Osteoblast (primary cell): Measurements from ENCODE around the gene MGA. TPM values are rescaled to one million over a fixed set of nuclear protein-coding genes. Genes with fewer than 3 reads are reported as not detected.

Experiments
- DNase-seq: peaks from one replicate; pipeline ENCODE4 v3.0.0; 2011; ENCODE audit warnings: low spot score, mixed read lengths; ENCODE audit not compliant: insufficient read length; ENCODE audit errors: missing footprints
- H2AFZ ChIP-seq: 2 replicates; pipeline ENCODE4 v1.6.0; 2011; ENCODE audit warnings: mild to moderate bottlenecking, low read length
- H3K27ac ChIP-seq: 2 replicates; pipeline ENCODE4 v1.5.1; 2011; ENCODE audit warnings: mild to moderate bottlenecking, low read depth, low read length, moderate library complexity
- H3K27me3 ChIP-seq: 2 replicates; pipeline ENCODE4 v1.6.0; 2012; ENCODE audit warnings: mild to moderate bottlenecking, control low read depth, inconsistent platforms, low read length, moderate library complexity; ENCODE audit not compliant: insufficient read depth
- H3K36me3 ChIP-seq: 2 replicates; pipeline ENCODE4 v1.5.1; 2011; ENCODE audit warnings: mild to moderate bottlenecking, low read length, control low read depth, moderate library complexity; ENCODE audit not compliant: insufficient read depth
- H3K4me1 ChIP-seq: 2 replicates; pipeline ENCODE4 v1.5.1; 2011; ENCODE audit warnings: mild to moderate bottlenecking, low read length, control low read depth, moderate library complexity; ENCODE audit not compliant: insufficient read depth
- H3K4me2 ChIP-seq: 2 replicates; pipeline ENCODE4 v1.6.0; 2011; ENCODE audit warnings: mild to moderate bottlenecking, low read length; ENCODE audit not compliant: insufficient read depth
- H3K4me3 ChIP-seq: fragments of 200-600 bp; sonication (generic); 3 replicates; pipeline ENCODE4 v1.5.1; 2012; ENCODE audit warnings: mild to moderate bottlenecking, low read length, inconsistent platforms; ENCODE audit not compliant: insufficient read depth
- H3K79me2 ChIP-seq: 2 replicates; pipeline ENCODE4 v1.6.0; 2012; ENCODE audit warnings: mild to moderate bottlenecking, low read length, control low read depth, inconsistent platforms; ENCODE audit not compliant: insufficient read depth
- H3K9me3 ChIP-seq: 2 replicates; pipeline ENCODE4 v1.5.1; 2011; ENCODE audit warnings: low read depth, low read length, control low read depth
- H4K20me1 ChIP-seq: 2 replicates; pipeline ENCODE4 v1.6.0; 2012; ENCODE audit warnings: mild to moderate bottlenecking, low read length, control low read depth; ENCODE audit not compliant: insufficient read depth
- CTCF ChIP-seq: IDR thresholded peaks from 2 replicates; pipeline ENCODE4 v1.5.1; 2011; ENCODE audit warnings: mild to moderate bottlenecking, low read depth, low read length, moderate library complexity; ENCODE audit errors: extremely low read depth
- total RNA-seq: library from RNA; depleted of rRNA; stranded (reverse); fragments of >200 nt; gene quantifications from 2 replicates; pipeline ENCODE4 v1.2.3, GENCODE V29; 2012

MGA gene
- total RNA-seq, 1 donor = 40.2 TPM

- no peak for TF ChIP-seq CTCF
- Histone ChIP-seq H2AFZ (no peak overlapping the region), H3K27me3 (no peaks in the 10 kb centered on the region), H3K36me3 (no peaks in the 10 kb centered on the region), H3K4me3 (no peak overlapping the region), H3K4me2 (peak overlapping the region; percentile 56), H3K9me3 (no peaks in the 10 kb centered on the region), H3K79me2 (peaks cover 5% of the 10 kb centered on the region), H3K4me1 (peaks cover 14% of the 10 kb centered on the region), H3K27ac (peak overlapping the region; percentile 61), H4K20me1 (no peaks in the 10 kb centered on the region)
- DNase-seq = peak; percentile 43
Measured at GRCh38 chr15:41655716-41656115, 4.5 kb upstream of the MGA start.

GRCh38 chr15:41656188-41656587 is 4.0 kb upstream of the MGA start:
- H3K4me3 ChIP-seq = no peak overlapping the region
- H3K36me3 ChIP-seq = no peaks in the 10 kb centered on the region
- H3K79me2 ChIP-seq = peaks cover 7% of the 10 kb centered on the region
- H3K4me2 ChIP-seq = peak overlapping the region; percentile 56
- H4K20me1 ChIP-seq = no peaks in the 10 kb centered on the region
- peaks cover 19% of the 10 kb centered on the region for H3K4me1 ChIP-seq
- no peaks in the 10 kb centered on the region for H3K27me3 ChIP-seq
- no peak for DNase-seq
- H2AFZ ChIP-seq = no peak overlapping the region
- H3K27ac ChIP-seq = peak overlapping the region; percentile 61
- no peaks in the 10 kb centered on the region for H3K9me3 ChIP-seq
- no peak for TF ChIP-seq CTCF

- no peak for TF ChIP-seq CTCF
- Histone ChIP-seq H3K27ac (no peak overlapping the region), H3K4me1 (peaks cover 28% of the 10 kb centered on the region), H2AFZ (no peak overlapping the region), H3K36me3 (no peaks in the 10 kb centered on the region), H3K27me3 (no peaks in the 10 kb centered on the region), H3K4me2 (no peak overlapping the region), H4K20me1 (peaks cover 14% of the 10 kb centered on the region), H3K4me3 (no peak overlapping the region), H3K79me2 (peaks cover 32% of the 10 kb centered on the region), H3K9me3 (no peaks in the 10 kb centered on the region)
- DNase-seq = peak; percentile 55
Measured at GRCh38 chr15:41658689-41659088, 1.5 kb upstream of the MGA start.

GRCh38 chr15:41659190-41659589 is 1.0 kb upstream of the MGA start:
- no peak overlapping the region for H3K4me2 ChIP-seq
- DNase-seq = peak; percentile 25
- H3K27ac ChIP-seq = no peak overlapping the region
- TF ChIP-seq CTCF = no peak
- no peak overlapping the region for H2AFZ ChIP-seq
- peaks cover 37% of the 10 kb centered on the region for H3K79me2 ChIP-seq
- H3K36me3 ChIP-seq = no peaks in the 10 kb centered on the region
- peaks cover 28% of the 10 kb centered on the region for H3K4me1 ChIP-seq
- H4K20me1 ChIP-seq = peaks cover 19% of the 10 kb centered on the region
- no peak overlapping the region for H3K4me3 ChIP-seq
- no peaks in the 10 kb centered on the region for H3K9me3 ChIP-seq
- H3K27me3 ChIP-seq = no peaks in the 10 kb centered on the region
